ENCODE results near the gene ZBTB26.
"Not testable (repeated sequence)": the region's sequence is repeated elsewhere in the genome, so short reads cannot be mapped to it uniquely, and the experiment has no call there.

Gene ZBTB26

GRCh38 chr9:122923947-122924346 lies 7.4 kb downstream of the ZBTB26 start:
- DNase-seq, result no peak

GRCh38 chr9:122922713-122923112 lies 8.6 kb downstream of the ZBTB26 start:
- DNase-seq, result no peak

- DNase-seq, result no peak
Measured at GRCh38 chr9:122918310-122918709, 13.0 kb downstream of the ZBTB26 start.

- DNase-seq, result peak; percentile 68 to 77
Measured at GRCh38 chr9:122912964-122913673, 18.2 kb downstream of the ZBTB26 start, which contains the start of gene ZBTB6. Gene ZBTB6 (minus strand): TSS chr9:122913323. CDS start chr9:122912072, 1,251 bp downstream.

- no peak for DNase-seq
Measured at GRCh38 chr9:122912671-122912963, 18.7 kb downstream of the ZBTB26 start.

GRCh38 chr9:122906122-122906521 lies 25.2 kb downstream of the ZBTB26 start:
- not testable (repeated sequence) for DNase-seq

GRCh38 chr9:122904823-122905710 lies 26.2 kb downstream of the ZBTB26 start, which contains the start of gene RC3H2:
Gene RC3H2 (minus strand): TSS chr9:122905359. CDS start chr9:122897509, 7,850 bp downstream.
- DNase-seq, result peak; percentile 99

- peak in 1 of 2 donors; percentile 37 for DNase-seq
Measured at GRCh38 chr9:122904466-122904822, 26.9 kb downstream of the ZBTB26 start.

- peak in 1 of 2 donors; percentile 48 for DNase-seq
Measured at GRCh38 chr9:122900791-122901190, 30.5 kb downstream of the ZBTB26 start.

GRCh38 chr9:122897969-122898368 lies 33.3 kb downstream of the ZBTB26 start:
- DNase-seq, result no peak

GRCh38 chr9:122888480-122888879 lies 42.8 kb downstream of the ZBTB26 start:
- DNase-seq, result no peak

GRCh38 chr9:122883125-122883524 lies 48.2 kb downstream of the ZBTB26 start:
- no peak for DNase-seq

GRCh38 chr9:122879443-122879842 lies 51.9 kb downstream of the ZBTB26 start:
- DNase-seq, result no peak

- no peak for DNase-seq
Measured at GRCh38 chr9:122875523-122875922, 55.8 kb downstream of the ZBTB26 start.

GRCh38 chr9:122867276-122867675 lies 64.0 kb downstream of the ZBTB26 start:
- not testable (repeated sequence) for DNase-seq

- no peak for DNase-seq
Measured at GRCh38 chr9:122866079-122866478, 65.2 kb downstream of the ZBTB26 start.
